OCI-LY1 (cell line): ENCODE data around the gene BUB1.

Experiments
- EZH2 ChIP-seq: fragments of 200-600 bp; sonication (generic), shearing (Covaris generic); IDR thresholded peaks from 2 replicates; pipeline ENCODE4 v1.8.0; 2017; ENCODE audit warnings: borderline replicate concordance, mixed run types, mild to moderate bottlenecking, antibody characterized with exemption, low read length, moderate library complexity, mixed read lengths
- TF ChIP-seq, protein P1 (sequence below): fragments of 200-600 bp; sonication (generic), shearing (Covaris generic); IDR thresholded peaks from 2 replicates; pipeline ENCODE4 v1.5.1; 2017; ENCODE audit warnings: mild to moderate bottlenecking, antibody characterized with exemption, low read length, moderate library complexity, mixed read lengths

- TF ChIP-seq, protein P1, sequence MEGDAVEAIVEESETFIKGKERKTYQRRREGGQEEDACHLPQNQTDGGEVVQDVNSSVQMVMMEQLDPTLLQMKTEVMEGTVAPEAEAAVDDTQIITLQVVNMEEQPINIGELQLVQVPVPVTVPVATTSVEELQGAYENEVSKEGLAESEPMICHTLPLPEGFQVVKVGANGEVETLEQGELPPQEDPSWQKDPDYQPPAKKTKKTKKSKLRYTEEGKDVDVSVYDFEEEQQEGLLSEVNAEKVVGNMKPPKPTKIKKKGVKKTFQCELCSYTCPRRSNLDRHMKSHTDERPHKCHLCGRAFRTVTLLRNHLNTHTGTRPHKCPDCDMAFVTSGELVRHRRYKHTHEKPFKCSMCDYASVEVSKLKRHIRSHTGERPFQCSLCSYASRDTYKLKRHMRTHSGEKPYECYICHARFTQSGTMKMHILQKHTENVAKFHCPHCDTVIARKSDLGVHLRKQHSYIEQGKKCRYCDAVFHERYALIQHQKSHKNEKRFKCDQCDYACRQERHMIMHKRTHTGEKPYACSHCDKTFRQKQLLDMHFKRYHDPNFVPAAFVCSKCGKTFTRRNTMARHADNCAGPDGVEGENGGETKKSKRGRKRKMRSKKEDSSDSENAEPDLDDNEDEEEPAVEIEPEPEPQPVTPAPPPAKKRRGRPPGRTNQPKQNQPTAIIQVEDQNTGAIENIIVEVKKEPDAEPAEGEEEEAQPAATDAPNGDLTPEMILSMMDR: no peak
- no peak for TF ChIP-seq EZH2
These were observed 22.2 kb downstream of the BUB1 start for GRCh38 chr2:110655701-110656100.
